HepG2 (cell line): ENCODE measurements around the gene DBX2. TPM values are rescaled to one million over a fixed set of nuclear protein-coding genes. Genes with fewer than 3 reads are reported as not detected.

ENCODE experiments used
- ATAC-seq: fragments of 200-7000 bp; cut with Tn5 transposase; 3 replicates; pipeline ENCODE4 v1.9.1; 2020; ENCODE audit warnings: mild to moderate bottlenecking, moderate library complexity
- BruUV-seq: library from RNA; stranded (reverse); fragments of 400-500 nt; replicated peaks from 2 replicates; lab custom pipeline; 2021; lab: Mats Ljungman, UMichigan
- CTCF ChIA-PET: fragments of 300-600 bp; formaldehyde crosslinking; extraction: SDS; loops from one replicate; lab custom pipeline; 2021; ENCODE audit warnings: low total read pairs, inconsistent platforms, low intra/inter-chr PET ratio; lab: Yijun Ruan, JAX
- POLR2A ChIA-PET: fragments of 350-600 bp; sonication (Branson Sonifier 250); formaldehyde crosslinking; loops from one replicate; lab custom pipeline; 2020; ENCODE audit warnings: antibody characterized with exemption, inconsistent platforms; lab: Yijun Ruan, JAX
- DNase-seq: peaks from one replicate; pipeline ENCODE4 v3.0.0-alpha.2; 2015; ENCODE audit warnings: low spot score
- FAIRE-seq: peaks from 3 replicates; lab custom pipeline; 2011; peaks lifted over from hg19 to GRCh38; lab: Jason Lieb, UNC
- H2AFZ ChIP-seq: one replicate; pipeline ENCODE4 v1.6.1; 2011; ENCODE audit warnings: low read length, inconsistent platforms
- H3K27ac ChIP-seq: fragments of 300-600 bp; 3 replicates; pipeline ENCODE4 v1.8.0; 2011; ENCODE audit warnings: mixed run types, mild to moderate bottlenecking, mixed read lengths, low read length, inconsistent platforms; ENCODE audit not compliant: insufficient read depth; ENCODE audit errors: extremely low read length
- H3K27me3 ChIP-seq, 2 experiments: fragments of 200-600 bp in 1 of 2; 2 replicates in 1 of 2; 3 replicates in 1 of 2; pipeline versions ENCODE4 v1.6.0 to v1.8.0; 2011; ENCODE audit warnings: low read length in 2 of 2, mild to moderate bottlenecking in 2 of 2, moderate library complexity in 2 of 2, inconsistent platforms in 1 of 2; ENCODE audit not compliant: insufficient read depth in 2 of 2, control insufficient read depth in 1 of 2
- H3K36me3 ChIP-seq, 2 experiments: fragments of 200-600 bp in 1 of 2; replicated peaks in 1 of 2; 2 replicates in 1 of 2; 3 replicates in 1 of 2; pipeline versions ENCODE4 v1.5.1 to v1.8.0; 2011; ENCODE audit warnings: low read length in 2 of 2, inconsistent platforms in 1 of 2; ENCODE audit not compliant: insufficient read depth in 2 of 2, control insufficient read depth in 1 of 2
- H3K4me1 ChIP-seq: 2 replicates; pipeline ENCODE4 v1.5.1; 2012; ENCODE audit warnings: low read length, inconsistent platforms; ENCODE audit not compliant: insufficient read depth
- H3K4me2 ChIP-seq: 2 replicates; pipeline ENCODE4 v1.6.0; 2011; ENCODE audit warnings: low read depth, low read length, inconsistent platforms
- H3K4me3 ChIP-seq, 3 experiments: fragments of 200-600 bp in 1 of 3; sonication (generic), shearing (Covaris generic) in 1 of 3; replicated peaks in 1 of 3; 2 replicates each; pipeline ENCODE4 v1.5.1; 2011 to 2016; ENCODE audit warnings: low read length in 3 of 3, inconsistent platforms in 2 of 3, low read depth in 2 of 3, mild to moderate bottlenecking in 2 of 3, control low read depth in 1 of 3, mixed read lengths in 1 of 3; ENCODE audit not compliant: insufficient read depth in 1 of 3
- H3K79me2 ChIP-seq: one replicate; pipeline ENCODE4 v1.6.1; 2011; ENCODE audit warnings: low read length, inconsistent platforms; ENCODE audit not compliant: insufficient read depth
- H3K9ac ChIP-seq: 2 replicates; pipeline ENCODE4 v1.6.0; 2011; ENCODE audit warnings: mild to moderate bottlenecking, low read depth, low read length, inconsistent platforms; ENCODE audit not compliant: insufficient read depth
- H3K9me3 ChIP-seq: 2 replicates; pipeline ENCODE4 v1.5.1; 2012; ENCODE audit warnings: mild to moderate bottlenecking, low read length
- H4K20me1 ChIP-seq: 2 replicates; pipeline ENCODE4 v1.6.0; 2011; ENCODE audit warnings: inconsistent platforms, mild to moderate bottlenecking, low read length, moderate library complexity; ENCODE audit not compliant: insufficient read depth
- AGO2 ChIP-seq: fragments of 200-400 bp; formaldehyde crosslinking; optimal IDR thresholded peaks from 2 replicates; pipeline ENCODE3; 2017; ENCODE audit warnings: mild to moderate bottlenecking, low read depth, low read length, moderate library complexity
- CEBPB ChIP-seq: IDR thresholded peaks from 2 replicates; pipeline ENCODE4 v1.6.1; 2011; ENCODE audit warnings: low read depth, low read length, improper control_type of control experiment, borderline replicate concordance
- GMEB1 ChIP-seq: sonication (generic); formaldehyde crosslinking; IDR thresholded peaks from 2 replicates; pipeline ENCODE4 v1.5.1; 2020; ENCODE audit warnings: missing genetic modification reagents, mild to moderate bottlenecking, borderline replicate concordance
- HOMEZ ChIP-seq: IDR thresholded peaks from 2 replicates; pipeline ENCODE4 v1.6.1; 2016; ENCODE audit warnings: low read depth
- SMARCC2 ChIP-seq: fragments of 450-650 bp; IDR thresholded peaks from 2 replicates; pipeline ENCODE4 v1.6.1; 2017; ENCODE audit warnings: antibody characterized with exemption, mild to moderate bottlenecking
- ZNF839 ChIP-seq: sonication (generic); formaldehyde crosslinking; IDR thresholded peaks from 2 replicates; pipeline ENCODE4 v1.4.0; 2020; ENCODE audit warnings: missing genetic modification reagents, mild to moderate bottlenecking, borderline replicate concordance
- ZUFSP ChIP-seq: sonication (generic); formaldehyde crosslinking; IDR thresholded peaks from 2 replicates; pipeline ENCODE4 v1.9.0; 2021; ENCODE audit warnings: missing genetic modification reagents, mild to moderate bottlenecking, borderline replicate concordance
- WGBS: methylation state at CpG from one replicate; pipeline ENCODE4 v1.1.6; 2017; ENCODE audit warnings: low lambda C conversion rate; 5-methylcytosine and 5-hydroxymethylcytosine counted together
- in situ Hi-C: cut with HindIII; loops from 2 replicates; pipeline ENCODE4 v1.10.0; 2017; ENCODE audit warnings: low pct_unique_long_range_greater_than_20kb; ENCODE audit not compliant: extremely low pct_ligation_motif_present
- intact Hi-C: fragments of 100-400 bp; cut with micrococcal nuclease; formaldehyde crosslinking; loops from one replicate; pipeline ENCODE4 v1.10.0; 2022; ENCODE audit not compliant: unreplicated experiment
- polyA plus RNA-seq, 8 experiments: library from polyadenylated mRNA; depleted of rRNA in 3 of 8; stranded (reverse) in 7 of 8; unstranded in 1 of 8; fragments of >200 nt; fragmentation: Illumina TruSeq in 4 of 8; extraction: Trizol in 4 of 8; gene quantifications; 2 replicates each; pipeline versions ENCODE4 v1.2.1 to v1.2.3, GENCODE V29; 2011 to 2016; ENCODE audit warnings: low read depth in 4 of 8, missing spikeins in 1 of 8, mixed read lengths in 1 of 8; ENCODE audit not compliant: insufficient read depth in 1 of 8
- total RNA-seq, 5 experiments: library from RNA; depleted of rRNA; stranded (reverse); fragments of >200 nt; fragmentation: Illumina TruSeq; extraction: Trizol; gene quantifications; 2 replicates each; pipeline ENCODE4 v1.2.3, GENCODE V29; 2016; ENCODE audit warnings: low read depth in 1 of 5

Gene DBX2
- total and polyA plus RNA-seq, 2 of the 13 experiments (the other 11 are each of a cell fraction or from before 2014, with no cell fraction given): not detected

GRCh38 chr12:45017916-45018315 lies 33.0 kb downstream of the DBX2 start (continued):
- TF ChIP-seq SMARCC2: no peak
- TF ChIP-seq, all 625 proteins: peak for 0

GRCh38 chr12:45014396-45014795 lies 36.5 kb downstream of the DBX2 start:
- no peaks in the 10 kb centered on the region for H3K9me3 ChIP-seq
- H3K36me3 ChIP-seq: no peaks in the 10 kb centered on the region
- H3K27ac ChIP-seq: no peak overlapping the region
- H2AFZ ChIP-seq: no peak overlapping the region
- no peaks in the 10 kb centered on the region; a peak in 1 of 5 replicates for H3K27me3 ChIP-seq
- no peak overlapping the region for H3K4me2 ChIP-seq
- intact Hi-C loops: no loop called here
- H3K79me2 ChIP-seq: no peaks in the 10 kb centered on the region
- FAIRE-seq (no peak), ATAC-seq (no peak), DNase-seq (no peak)
- 0% methylated on average over 1 of the region's 1 CpG for WGBS
- H3K4me1 ChIP-seq: no peaks in the 10 kb centered on the region
- no peak overlapping the region for H3K9ac ChIP-seq
- ChIA-PET POLR2A (no interaction called here), CTCF (no interaction called here)
- no TSS peak for BruUV-seq
- H3K4me3 ChIP-seq: no peak overlapping the region
- no peaks in the 10 kb centered on the region for H4K20me1 ChIP-seq
- TF ChIP-seq CEBPB (no peak), ZUFSP (no peak), AGO2 (no peak), HOMEZ (CRISPR knock-in tag) (no peak), ZNF839 (CRISPR knock-in tag) (no peak), GMEB1 (no peak)
- in situ Hi-C loops: no loop called here
